Epithelial cell of prostate (primary cell): ENCODE data around the gene SORBS2.

Experiments used
- DNase-seq: peaks from one replicate; pipeline ENCODE4 v3.0.0-alpha.2; 2011; ENCODE audit warnings: low read depth, low spot score
- H3K27ac ChIP-seq: fragments of 450-650 bp; 2 replicates; pipeline ENCODE4 v1.5.1; 2017; ENCODE audit warnings: mild to moderate bottlenecking

SORBS2 gene

GRCh38 chr4:185743722-185744487 is 68.1 kb downstream of the SORBS2 start:
- no peak overlapping the region for H3K27ac ChIP-seq
- DNase-seq, result no peak

- no peak overlapping the region for H3K27ac ChIP-seq
- no peak for DNase-seq
Observed at GRCh38 chr4:185742766-185743165, 69.2 kb downstream of the SORBS2 start.

- no peak for DNase-seq
- no peak overlapping the region for H3K27ac ChIP-seq
Observed at GRCh38 chr4:185741795-185742194, 70.2 kb downstream of the SORBS2 start.

- no peak for DNase-seq
- no peak overlapping the region for H3K27ac ChIP-seq
Observed at GRCh38 chr4:185740471-185740873, 71.5 kb downstream of the SORBS2 start.

GRCh38 chr4:185738820-185739219 is 73.2 kb downstream of the SORBS2 start:
- DNase-seq, result no peak
- H3K27ac ChIP-seq, result no peak overlapping the region

- H3K27ac ChIP-seq, result no peak overlapping the region
- DNase-seq, result no peak
Observed at GRCh38 chr4:185738038-185738552, 73.9 kb downstream of the SORBS2 start.

GRCh38 chr4:185737489-185738037 is 74.4 kb downstream of the SORBS2 start:
- DNase-seq, result no peak
- no peak overlapping the region for H3K27ac ChIP-seq

- no peak for DNase-seq
- no peak overlapping the region for H3K27ac ChIP-seq
Observed at GRCh38 chr4:185736882-185737281, 75.1 kb downstream of the SORBS2 start.

- DNase-seq, result no peak
- H3K27ac ChIP-seq, result no peak overlapping the region
Observed at GRCh38 chr4:185735866-185736400, 76.1 kb downstream of the SORBS2 start.

- DNase-seq, result no peak
Observed at GRCh38 chr4:185734930-185735329, 77.1 kb downstream of the SORBS2 start.

GRCh38 chr4:185734214-185734613 is 77.8 kb downstream of the SORBS2 start:
- no peak for DNase-seq
- H3K27ac ChIP-seq, result no peak overlapping the region

More at GRCh38 chr4:185734930-185735329, 77.1 kb downstream of the SORBS2 start:
- no peak overlapping the region for H3K27ac ChIP-seq

GRCh38 chr4:185730849-185731608 is 81.0 kb downstream of the SORBS2 start:
- peak; percentile 49 for DNase-seq
- H3K27ac ChIP-seq, result peak overlapping the region; percentile 75

GRCh38 chr4:185730387-185730786 is 81.6 kb downstream of the SORBS2 start:
- H3K27ac ChIP-seq, result peak overlapping the region; percentile 75
- no peak for DNase-seq

GRCh38 chr4:185729391-185729804 is 82.6 kb downstream of the SORBS2 start:
- no peak overlapping the region for H3K27ac ChIP-seq

GRCh38 chr4:185728893-185729292 is 83.1 kb downstream of the SORBS2 start:
- H3K27ac ChIP-seq, result no peak overlapping the region
- no peak for DNase-seq

More at GRCh38 chr4:185729391-185729804, 82.6 kb downstream of the SORBS2 start:
- no peak for DNase-seq

- DNase-seq, result no peak
- H3K27ac ChIP-seq, result no peak overlapping the region
Observed at GRCh38 chr4:185726931-185727330, 85.1 kb downstream of the SORBS2 start.

GRCh38 chr4:185723631-185724260 is 88.2 kb downstream of the SORBS2 start:
- no peak overlapping the region for H3K27ac ChIP-seq
- no peak for DNase-seq

- DNase-seq, result no peak
- H3K27ac ChIP-seq, result no peak overlapping the region
Observed at GRCh38 chr4:185722029-185722316, 90.0 kb downstream of the SORBS2 start.

- no peak for DNase-seq
- no peak overlapping the region for H3K27ac ChIP-seq
Observed at GRCh38 chr4:185721190-185722028, 90.6 kb downstream of the SORBS2 start.

- H3K27ac ChIP-seq, result no peak overlapping the region
- no peak for DNase-seq
Observed at GRCh38 chr4:185719500-185719858, 92.5 kb downstream of the SORBS2 start.
